Neuronal stem cell (in vitro differentiated cells): Measurements from ENCODE around the gene RASA4. TPM values are rescaled to one million over a fixed set of nuclear protein-coding genes. Genes with fewer than 3 reads are reported as not detected.
"Not testable (repeated sequence)": the region's sequence is repeated elsewhere in the genome, so short reads cannot be mapped to it uniquely, and the experiment has no call there.

Experiments
- DNase-seq: peaks from one replicate; pipeline ENCODE4 v3.0.0-alpha.2; 2013; ENCODE audit warnings: low spot score
- H2AFZ ChIP-seq: one replicate; pipeline ENCODE4 v1.6.1; 2013; ENCODE audit warnings: mild to moderate bottlenecking, low read length, inconsistent platforms
- H2AK5ac ChIP-seq: 2 replicates; pipeline ENCODE4 v1.6.1; 2013; ENCODE audit warnings: low read depth, mild to moderate bottlenecking, inconsistent platforms, low read length, moderate library complexity, mixed read lengths
- H2BK120ac ChIP-seq: 2 replicates; pipeline ENCODE4 v1.6.1; 2013; ENCODE audit warnings: low read depth, mild to moderate bottlenecking, inconsistent platforms, low read length, moderate library complexity, mixed read lengths
- H2BK12ac ChIP-seq: one replicate; pipeline ENCODE4 v1.6.1; 2013; ENCODE audit warnings: low read length, inconsistent platforms
- H2BK15ac ChIP-seq: 2 replicates; pipeline ENCODE4 v1.6.1; 2013; ENCODE audit warnings: mild to moderate bottlenecking, low read length, inconsistent platforms, mixed read lengths
- H2BK5ac ChIP-seq: one replicate; pipeline ENCODE4 v1.6.1; 2013; ENCODE audit warnings: inconsistent platforms, mild to moderate bottlenecking, low read length, moderate library complexity
- H3K14ac ChIP-seq: one replicate; pipeline ENCODE4 v1.6.1; 2013; ENCODE audit warnings: low read length, inconsistent platforms
- H3K18ac ChIP-seq: 2 replicates; pipeline ENCODE4 v1.6.1; 2013; ENCODE audit warnings: low read length, inconsistent platforms
- H3K23ac ChIP-seq: 2 replicates; pipeline ENCODE4 v1.6.1; 2013; ENCODE audit warnings: low read depth, mild to moderate bottlenecking, mixed read lengths, low read length, inconsistent platforms; ENCODE audit not compliant: poor library complexity
- H3K27ac ChIP-seq: replicated peaks from 3 replicates; pipeline ENCODE4 v1.5.1; 2013; ENCODE audit warnings: low read length, inconsistent platforms
- H3K27me3 ChIP-seq, 3 experiments: 2 replicates each; pipeline ENCODE4 v1.6.1; 2013; ENCODE audit warnings: low read length in 3 of 3, mild to moderate bottlenecking in 2 of 3, inconsistent platforms in 1 of 3, low read depth in 1 of 3, mixed read lengths in 1 of 3, moderate library complexity in 1 of 3; ENCODE audit not compliant: control insufficient read depth in 3 of 3, insufficient read depth in 3 of 3
- H3K36me3 ChIP-seq, 2 donors: replicated peaks in 1 of 2; 2 replicates each; pipeline ENCODE4 v1.6.1; 2013; ENCODE audit warnings: low read length in 2 of 2; ENCODE audit not compliant: control insufficient read depth in 2 of 2, insufficient read depth in 2 of 2
- H3K4ac ChIP-seq: 2 replicates; pipeline ENCODE4 v1.6.1; 2013; ENCODE audit warnings: inconsistent platforms, mild to moderate bottlenecking, low read length, moderate library complexity
- H3K4me1 ChIP-seq, 2 donors: 1 replicate in 1 of 2; 2 replicates in 1 of 2; pipeline ENCODE4 v1.6.1; 2013; ENCODE audit warnings: low read length in 2 of 2, low read depth in 1 of 2; ENCODE audit not compliant: control insufficient read depth in 2 of 2, insufficient read depth in 1 of 2
- H3K4me2 ChIP-seq: one replicate; pipeline ENCODE4 v1.6.1; 2013; ENCODE audit warnings: mild to moderate bottlenecking, low read length, inconsistent platforms; ENCODE audit not compliant: insufficient read depth, poor library complexity, severe bottlenecking
- H3K4me3 ChIP-seq, 2 donors: 2 replicates each; pipeline ENCODE4 v1.5.1; 2013; ENCODE audit warnings: low read length in 2 of 2, mild to moderate bottlenecking in 2 of 2, inconsistent platforms in 1 of 2, moderate library complexity in 1 of 2
- H3K79me1 ChIP-seq: one replicate; pipeline ENCODE4 v1.6.1; 2013; ENCODE audit warnings: low read depth, mild to moderate bottlenecking, inconsistent platforms, low read length, moderate library complexity
- H3K9ac ChIP-seq: one replicate; pipeline ENCODE4 v1.6.1; 2013; ENCODE audit warnings: mild to moderate bottlenecking, low read depth, low read length, inconsistent platforms; ENCODE audit not compliant: poor library complexity
- H3K9me3 ChIP-seq, 2 donors: replicated peaks in 1 of 2; 2 replicates each; pipeline versions ENCODE3 to v1.6.1; 2013; ENCODE audit warnings: low read length in 2 of 2, mild to moderate bottlenecking in 2 of 2, inconsistent platforms in 1 of 2, low read depth in 1 of 2, mixed read lengths in 1 of 2, moderate library complexity in 1 of 2; ENCODE audit not compliant: control insufficient read depth in 2 of 2, insufficient read depth in 1 of 2
- H4K8ac ChIP-seq: one replicate; pipeline ENCODE4 v1.6.1; 2013; ENCODE audit warnings: low read depth, mild to moderate bottlenecking, inconsistent platforms, low read length, moderate library complexity
- H4K91ac ChIP-seq: one replicate; pipeline ENCODE4 v1.6.1; 2013; ENCODE audit warnings: low read length, low read depth, mild to moderate bottlenecking, inconsistent platforms; ENCODE audit not compliant: poor library complexity
- WGBS, 2 donors: extraction: QIAGEN DNeasy Blood & Tissue Kit; methylation state at CpG; one replicate each; pipeline ENCODE4 v1.1.7; 2013; ENCODE audit warnings: missing lambda C conversion rate in 2 of 2, mixed read lengths in 1 of 2; ENCODE audit not compliant: insufficient read length in 2 of 2, insufficient replicate concordance in 1 of 2; ENCODE audit errors: extremely low coverage in 2 of 2; 5-methylcytosine and 5-hydroxymethylcytosine counted together
- small RNA-seq: library from polyadenylated mRNA; stranded (forward); fragments of <200 nt; extraction: miRNeasy Mini kit (QIAGEN cat#:217004); gene quantifications from one replicate; pipeline ENCODE3, GENCODE V24; 2013; ENCODE audit not compliant: insufficient read depth

The RASA4 gene

GRCh38 chr7:102527822-102528793, 88.4 kb downstream of the RASA4 start:
- not testable (repeated sequence) for H3K4me3 ChIP-seq, H2AK5ac ChIP-seq, H2AFZ ChIP-seq, H3K14ac ChIP-seq, H3K4me2 ChIP-seq, H3K9me3 ChIP-seq, H3K36me3 ChIP-seq, H2BK120ac ChIP-seq, DNase-seq, H3K27ac ChIP-seq, H2BK12ac ChIP-seq, H3K4me1 ChIP-seq, H3K18ac ChIP-seq, H3K23ac ChIP-seq, H4K91ac ChIP-seq, H3K27me3 ChIP-seq, H3K79me1 ChIP-seq, H3K4ac ChIP-seq, H4K8ac ChIP-seq, H3K9ac ChIP-seq, H2BK5ac ChIP-seq, H2BK15ac ChIP-seq
- no CpG with 5 or more reads among the region's 13 CpGs for WGBS, 2 donors

- DNase-seq, H3K14ac ChIP-seq, H3K27me3 ChIP-seq, H3K27ac ChIP-seq, H3K4me2 ChIP-seq, H3K36me3 ChIP-seq, H2AK5ac ChIP-seq, H3K9ac ChIP-seq, H4K8ac ChIP-seq, H3K18ac ChIP-seq, H2BK15ac ChIP-seq, H2BK12ac ChIP-seq, H3K23ac ChIP-seq, H3K4ac ChIP-seq, H2AFZ ChIP-seq, H3K4me1 ChIP-seq, H4K91ac ChIP-seq, H3K4me3 ChIP-seq, H3K79me1 ChIP-seq, H3K9me3 ChIP-seq, H2BK120ac ChIP-seq, H2BK5ac ChIP-seq: not testable (repeated sequence)
- WGBS, 2 donors: no CpG with 5 or more reads among the region's 8 CpGs
Observed at GRCh38 chr7:102527182-102527581, 89.4 kb downstream of the RASA4 start.

- H2BK120ac ChIP-seq, H4K8ac ChIP-seq, H2BK15ac ChIP-seq, H3K27me3 ChIP-seq, DNase-seq, H3K79me1 ChIP-seq, H3K4ac ChIP-seq, H2AK5ac ChIP-seq, H3K14ac ChIP-seq, H3K4me3 ChIP-seq, H2BK5ac ChIP-seq, H3K27ac ChIP-seq, H3K23ac ChIP-seq, H4K91ac ChIP-seq, H3K18ac ChIP-seq, H3K4me2 ChIP-seq, H3K4me1 ChIP-seq, H3K36me3 ChIP-seq, H2AFZ ChIP-seq, H2BK12ac ChIP-seq, H3K9ac ChIP-seq, H3K9me3 ChIP-seq: not testable (repeated sequence)
- WGBS, 2 donors: no CpG with 5 or more reads among the region's 2 CpGs
Observed at GRCh38 chr7:102524803-102525202, 91.8 kb downstream of the RASA4 start.

Small RNA genes lying within 50 kb of the gene (small RNA-seq; reads per million reads assigned to genes)
- not detected for gene UPK3BL1
